Subcutaneous adipose tissue (tissue), 4 donors: Measurements from ENCODE around the gene PAPPA. TPM values are rescaled to one million over a fixed set of nuclear protein-coding genes. Genes with fewer than 3 reads are reported as not detected.

Experiments
- total RNA-seq, 4 donors: library from RNA; depleted of rRNA; stranded (reverse); fragments of >200 nt; gene quantifications; one replicate each; pipeline ENCODE4 v1.1.0, GENCODE V29; 2016
- TF ChIP-seq, protein P1 (sequence below): fragments of 450-650 bp; IDR thresholded peaks from one replicate; pipeline ENCODE4 v1.5.1; 2016; ENCODE audit warnings: low read depth, mild to moderate bottlenecking, control low read depth, antibody characterized with exemption, moderate library complexity

PAPPA gene
- total RNA-seq, 4 donors from 2014 or later, result 1.3 to 3.9 (median 3.1) TPM

- TF ChIP-seq, protein P1, sequence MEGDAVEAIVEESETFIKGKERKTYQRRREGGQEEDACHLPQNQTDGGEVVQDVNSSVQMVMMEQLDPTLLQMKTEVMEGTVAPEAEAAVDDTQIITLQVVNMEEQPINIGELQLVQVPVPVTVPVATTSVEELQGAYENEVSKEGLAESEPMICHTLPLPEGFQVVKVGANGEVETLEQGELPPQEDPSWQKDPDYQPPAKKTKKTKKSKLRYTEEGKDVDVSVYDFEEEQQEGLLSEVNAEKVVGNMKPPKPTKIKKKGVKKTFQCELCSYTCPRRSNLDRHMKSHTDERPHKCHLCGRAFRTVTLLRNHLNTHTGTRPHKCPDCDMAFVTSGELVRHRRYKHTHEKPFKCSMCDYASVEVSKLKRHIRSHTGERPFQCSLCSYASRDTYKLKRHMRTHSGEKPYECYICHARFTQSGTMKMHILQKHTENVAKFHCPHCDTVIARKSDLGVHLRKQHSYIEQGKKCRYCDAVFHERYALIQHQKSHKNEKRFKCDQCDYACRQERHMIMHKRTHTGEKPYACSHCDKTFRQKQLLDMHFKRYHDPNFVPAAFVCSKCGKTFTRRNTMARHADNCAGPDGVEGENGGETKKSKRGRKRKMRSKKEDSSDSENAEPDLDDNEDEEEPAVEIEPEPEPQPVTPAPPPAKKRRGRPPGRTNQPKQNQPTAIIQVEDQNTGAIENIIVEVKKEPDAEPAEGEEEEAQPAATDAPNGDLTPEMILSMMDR, result no peak
These were observed 131.7 kb downstream of the PAPPA start for GRCh38 chr9:116285320-116285719.

- TF ChIP-seq, protein P1, result no peak
These were observed 132.7 kb downstream of the PAPPA start for GRCh38 chr9:116286297-116286696.

DNA sequence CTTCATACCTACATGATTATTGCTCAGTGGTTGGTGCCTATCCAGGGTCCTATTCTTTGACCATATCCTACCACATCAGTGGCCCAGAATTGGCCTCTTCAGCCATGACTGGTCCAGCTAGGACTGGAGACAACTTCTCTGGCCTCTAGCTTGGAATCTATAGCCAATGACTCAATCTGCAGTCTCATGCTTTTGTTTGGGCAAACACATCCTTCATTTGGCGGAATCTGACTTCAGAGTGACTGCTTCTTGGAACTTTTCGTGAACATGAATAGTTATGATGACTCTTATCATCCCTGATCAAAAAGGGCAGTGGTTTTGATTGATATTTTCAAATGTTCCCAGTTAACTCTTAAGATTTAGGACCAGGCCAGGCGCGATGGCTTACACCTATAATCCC lies 134.1 kb downstream of the PAPPA start:
- TF ChIP-seq, protein P1, result no peak

GRCh38 chr9:116288658-116289057 lies 135.1 kb downstream of the PAPPA start:
- TF ChIP-seq, protein P1, result no peak

- TF ChIP-seq, protein P1, result no peak
These were observed 143.8 kb downstream of the PAPPA start for GRCh38 chr9:116297346-116297745.

DNA sequence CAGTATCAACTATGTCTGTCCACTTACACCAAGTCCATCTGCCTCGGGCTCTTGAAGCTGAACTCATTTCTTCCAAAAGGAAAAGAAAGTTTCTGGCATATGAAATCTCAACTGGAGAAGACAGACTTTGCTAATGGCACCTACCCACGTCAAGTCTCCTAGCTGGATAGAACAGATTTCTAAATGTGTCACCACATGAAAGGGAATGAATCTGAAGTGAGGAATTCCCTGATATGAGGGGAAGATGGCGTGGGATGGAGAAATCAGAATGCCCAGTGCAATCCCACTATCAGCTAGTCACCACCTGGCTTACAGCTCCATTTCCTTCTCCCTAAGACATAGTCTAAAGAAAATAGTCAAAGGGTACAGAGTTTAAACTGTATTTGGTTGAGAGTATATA lies 144.7 kb downstream of the PAPPA start:
- TF ChIP-seq, protein P1, result no peak

- TF ChIP-seq, protein P1, result no peak
These were observed 145.3 kb downstream of the PAPPA start for GRCh38 chr9:116298878-116299391.
